ENCODE results near the gene SMAP1. TPM values are rescaled to one million over a fixed set of nuclear protein-coding genes. Genes with fewer than 3 reads are reported as not detected.

The SMAP1 gene
- total RNA-seq, 1 donor: 20.3 TPM

DNA sequence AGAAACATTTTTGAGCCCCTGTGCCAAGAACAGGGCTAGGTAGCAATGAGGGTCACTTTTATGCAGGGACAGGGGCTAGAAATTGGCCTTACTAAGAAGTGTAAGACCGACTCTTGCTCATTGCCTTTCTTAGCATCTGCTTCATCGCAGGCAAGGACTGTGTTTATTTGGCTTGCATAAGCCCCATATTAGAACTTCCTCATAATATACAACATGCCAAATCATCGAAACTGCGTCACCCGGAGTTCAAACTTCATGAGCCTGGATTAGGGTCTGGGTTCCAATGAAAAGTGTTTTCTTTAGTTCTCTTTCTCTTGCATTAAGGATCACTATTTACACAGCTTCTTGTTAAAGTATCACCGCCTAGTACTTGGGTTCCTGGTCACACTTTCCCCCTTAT lies 977 bp upstream of the SMAP1 start:
- TF ChIP-seq CTCF (IDR thresholded peaks at IDR 0.05; ENCODE audit: insufficient read depth, low read depth, low read length): no peak
- H3K4me3 ChIP-seq (ENCODE audit: low read depth, low read length): no peak overlapping the region

GRCh38 chr6:70667256-70667710 lies 400 bp upstream of the SMAP1 start:
- TF ChIP-seq CTCF (IDR thresholded peaks at IDR 0.05; ENCODE audit: insufficient read depth, low read depth, low read length): no peak

More for the DNA sequence above, 977 bp upstream of the SMAP1 start:
- no peak for DNase-seq (ENCODE audit: low read depth)

DNA sequence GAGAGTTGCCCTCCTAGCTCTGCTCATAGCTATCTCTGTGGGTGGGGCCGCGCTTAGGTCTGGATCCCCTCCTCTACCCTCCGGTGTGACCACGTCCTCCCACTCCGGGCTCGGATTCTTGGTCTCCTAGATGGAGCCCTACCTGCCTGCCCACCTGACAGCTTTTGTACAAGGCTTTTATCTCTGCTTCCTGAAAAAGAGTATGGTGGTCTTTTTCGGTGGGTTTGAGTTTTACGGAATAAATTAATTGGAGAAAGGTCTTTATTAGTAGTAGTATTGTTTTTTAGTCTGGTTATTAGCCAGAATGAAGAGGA lies 773 bp downstream of the SMAP1 start:
- no peak for TF ChIP-seq CTCF (IDR thresholded peaks at IDR 0.05; ENCODE audit: insufficient read depth, low read depth, low read length)
- DNase-seq (ENCODE audit: low read depth): no peak
- H3K4me3 ChIP-seq (ENCODE audit: low read depth, low read length): peak overlapping the region; percentile 83

More at GRCh38 chr6:70667256-70667710, 400 bp upstream of the SMAP1 start:
- H3K4me3 ChIP-seq (ENCODE audit: low read depth, low read length): peak overlapping the region; percentile 83
- no peak for DNase-seq (ENCODE audit: low read depth)

DNA sequence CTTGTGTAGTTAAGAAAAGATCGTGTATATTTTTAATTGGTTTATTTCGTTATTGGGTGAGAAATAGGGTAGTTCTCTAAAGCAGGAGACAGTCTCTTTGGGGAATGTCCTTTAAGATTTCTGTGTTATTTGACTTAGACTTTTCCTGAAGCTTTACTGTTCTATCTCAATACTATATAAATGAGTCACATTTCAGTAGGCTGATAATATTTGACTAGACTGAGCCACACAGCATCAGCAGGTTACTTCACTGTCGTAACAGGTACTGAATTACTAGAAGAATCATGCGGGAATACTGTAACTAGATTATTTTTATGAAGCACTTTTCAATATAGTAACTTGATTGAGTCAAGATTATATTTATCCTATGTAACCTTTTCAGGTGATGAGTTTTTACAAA lies 1.4 kb downstream of the SMAP1 start:
- H3K4me3 ChIP-seq (ENCODE audit: low read depth, low read length): peak overlapping the region; percentile 83
- DNase-seq (ENCODE audit: low read depth): no peak
- TF ChIP-seq CTCF (IDR thresholded peaks at IDR 0.05; ENCODE audit: insufficient read depth, low read depth, low read length): no peak

DNA sequence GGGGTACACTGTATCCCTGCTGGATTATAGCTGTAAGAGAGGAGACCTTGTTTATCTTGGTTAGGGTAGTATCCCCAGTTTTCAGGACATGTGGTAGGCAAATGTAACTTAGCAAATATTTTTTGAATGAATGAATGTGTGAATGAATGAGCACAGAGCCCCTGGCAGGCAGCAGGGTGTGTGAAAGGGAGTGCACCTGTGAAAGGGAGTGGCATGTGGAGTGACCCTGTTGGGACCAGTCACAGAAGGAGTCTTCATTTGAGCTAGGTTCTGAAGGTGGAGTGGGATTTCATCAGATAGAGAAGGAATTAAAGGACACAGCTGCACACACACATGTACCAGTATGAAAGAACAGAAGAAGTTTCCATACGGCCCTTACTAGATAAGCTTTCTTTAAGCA lies 4.9 kb downstream of the SMAP1 start:
- no peak overlapping the region for H3K4me3 ChIP-seq (ENCODE audit: low read depth, low read length)
- no peak for DNase-seq (ENCODE audit: low read depth)
- TF ChIP-seq CTCF (IDR thresholded peaks at IDR 0.05; ENCODE audit: insufficient read depth, low read depth, low read length): no peak

- no peak for TF ChIP-seq CTCF (IDR thresholded peaks at IDR 0.05; ENCODE audit: insufficient read depth, low read depth, low read length)
- no peak overlapping the region for H3K4me3 ChIP-seq (ENCODE audit: low read depth, low read length)
- no peak for DNase-seq (ENCODE audit: low read depth)
Observed at GRCh38 chr6:70673054-70673453, 5.4 kb downstream of the SMAP1 start.

DNA sequence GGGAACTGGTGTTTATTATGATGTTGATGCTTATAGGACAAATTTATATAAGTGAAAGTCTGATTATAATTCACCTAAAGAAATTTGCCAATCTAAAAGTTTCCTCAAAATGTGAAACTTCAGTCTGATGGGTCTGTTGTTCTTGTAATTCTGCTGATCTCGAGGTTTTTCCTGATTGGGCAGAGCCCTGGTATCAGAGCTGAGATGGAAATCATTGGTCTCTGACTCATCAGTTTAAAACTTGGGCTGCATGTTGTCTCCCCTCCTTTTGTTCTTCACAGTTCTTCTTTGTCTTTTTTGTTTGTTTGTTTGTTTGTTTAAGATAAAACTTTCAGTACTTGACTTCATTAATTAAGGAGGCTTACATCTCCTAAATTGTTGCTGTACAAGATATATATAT lies 5.9 kb downstream of the SMAP1 start:
- peak; percentile 38 for DNase-seq (ENCODE audit: low read depth)
- H3K4me3 ChIP-seq (ENCODE audit: low read depth, low read length): no peak overlapping the region
- no peak for TF ChIP-seq CTCF (IDR thresholded peaks at IDR 0.05; ENCODE audit: insufficient read depth, low read depth, low read length)
